Measurements from ENCODE around the gene KDM8.

The KDM8 gene

GRCh38 chr16:27211026-27211425 is 7.7 kb downstream of the KDM8 start:
- H3K27me3 ChIP-seq (ENCODE audit: control insufficient read depth in 5 of 5, insufficient read depth in 4 of 5, low read length in 5 of 5), result no peaks in the 10 kb centered on the region
- no peak overlapping the region for H3K9ac ChIP-seq (ENCODE audit: low read length in 5 of 5)
- peaks cover 0 to 42% (median 25%) of the 10 kb centered on the region in 5 donors for H3K36me3 ChIP-seq (ENCODE audit: control insufficient read depth in 5 of 5, insufficient read depth in 5 of 5, low read length in 5 of 5)
- H3K9me3 ChIP-seq (ENCODE audit: control insufficient read depth in 5 of 5, low read length in 5 of 5), result no peaks in the 10 kb centered on the region
- no peak overlapping the region for H3K4me3 ChIP-seq (ENCODE audit: low read depth in 1 of 5, low read length in 5 of 5)
- H3K27ac ChIP-seq (ENCODE audit: low read depth, low read length), result no peak overlapping the region
- H3K4me1 ChIP-seq (ENCODE audit: control insufficient read depth in 5 of 5, insufficient read depth in 5 of 5, low read length in 5 of 5), result no peaks in the 10 kb centered on the region

GRCh38 chr16:27214084-27214961 is 11.0 kb downstream of the KDM8 start:
- no peaks in the 10 kb centered on the region for H3K9me3 ChIP-seq (ENCODE audit: control insufficient read depth in 5 of 5, low read length in 5 of 5)
- H3K4me1 ChIP-seq (ENCODE audit: control insufficient read depth in 5 of 5, insufficient read depth in 5 of 5, low read length in 5 of 5), result no peaks in the 10 kb centered on the region
- peaks cover 0 to 55% (median 33%) of the 10 kb centered on the region in 5 donors for H3K36me3 ChIP-seq (ENCODE audit: control insufficient read depth in 5 of 5, insufficient read depth in 5 of 5, low read length in 5 of 5)
- no peak overlapping the region for H3K9ac ChIP-seq (ENCODE audit: low read length in 5 of 5)
- no peaks in the 10 kb centered on the region for H3K27me3 ChIP-seq (ENCODE audit: control insufficient read depth in 5 of 5, insufficient read depth in 4 of 5, low read length in 5 of 5)
- no peak overlapping the region for H3K27ac ChIP-seq (ENCODE audit: low read depth, low read length)
- H3K4me3 ChIP-seq (ENCODE audit: low read depth in 1 of 5, low read length in 5 of 5), result no peak overlapping the region

GRCh38 chr16:27215660-27216059 is 12.3 kb downstream of the KDM8 start:
- Histone ChIP-seq H3K27me3 (ENCODE audit: control insufficient read depth in 5 of 5, insufficient read depth in 4 of 5, low read length in 5 of 5) (no peaks in the 10 kb centered on the region), H3K9me3 (ENCODE audit: control insufficient read depth in 5 of 5, low read length in 5 of 5) (no peaks in the 10 kb centered on the region), H3K27ac (ENCODE audit: low read depth, low read length) (no peak overlapping the region), H3K4me3 (ENCODE audit: low read depth in 1 of 5, low read length in 5 of 5) (no peak overlapping the region), H3K36me3 (ENCODE audit: control insufficient read depth in 5 of 5, insufficient read depth in 5 of 5, low read length in 5 of 5) (peaks cover 0 to 54% (median 24%) of the 10 kb centered on the region in 5 donors), H3K4me1 (ENCODE audit: control insufficient read depth in 5 of 5, insufficient read depth in 5 of 5, low read length in 5 of 5) (no peaks in the 10 kb centered on the region), H3K9ac (ENCODE audit: low read length in 5 of 5) (no peak overlapping the region)

- Histone ChIP-seq H3K9ac (ENCODE audit: low read length in 5 of 5) (no peak overlapping the region), H3K36me3 (ENCODE audit: control insufficient read depth in 5 of 5, insufficient read depth in 5 of 5, low read length in 5 of 5) (peaks cover 0 to 53% (median 17%) of the 10 kb centered on the region in 5 donors), H3K27ac (ENCODE audit: low read depth, low read length) (no peak overlapping the region)
Observed at GRCh38 chr16:27216297-27216885, 13.1 kb downstream of the KDM8 start.

GRCh38 chr16:27217256-27217655 is 13.9 kb downstream of the KDM8 start:
- H3K36me3 ChIP-seq (ENCODE audit: control insufficient read depth in 5 of 5, insufficient read depth in 5 of 5, low read length in 5 of 5), result peaks cover 0 to 51% (median 16%) of the 10 kb centered on the region in 5 donors
- no peak overlapping the region for H3K27ac ChIP-seq (ENCODE audit: low read depth, low read length)
- H3K9ac ChIP-seq (ENCODE audit: low read length in 5 of 5), result no peak overlapping the region
- H3K4me3 ChIP-seq (ENCODE audit: low read depth in 1 of 5, low read length in 5 of 5), result no peak overlapping the region
- peaks cover 0 to 5% (median 4%) of the 10 kb centered on the region in 5 donors for H3K4me1 ChIP-seq (ENCODE audit: control insufficient read depth in 5 of 5, insufficient read depth in 5 of 5, low read length in 5 of 5)
- H3K27me3 ChIP-seq (ENCODE audit: control insufficient read depth in 5 of 5, insufficient read depth in 4 of 5, low read length in 5 of 5), result no peaks in the 10 kb centered on the region
- no peaks in the 10 kb centered on the region for H3K9me3 ChIP-seq (ENCODE audit: control insufficient read depth in 5 of 5, low read length in 5 of 5)

More at GRCh38 chr16:27216297-27216885, 13.1 kb downstream of the KDM8 start:
- Histone ChIP-seq H3K9me3 (ENCODE audit: control insufficient read depth in 5 of 5, low read length in 5 of 5) (no peaks in the 10 kb centered on the region), H3K4me1 (ENCODE audit: control insufficient read depth in 5 of 5, insufficient read depth in 5 of 5, low read length in 5 of 5) (no peaks in the 10 kb centered on the region), H3K27me3 (ENCODE audit: control insufficient read depth in 5 of 5, insufficient read depth in 4 of 5, low read length in 5 of 5) (no peaks in the 10 kb centered on the region), H3K4me3 (ENCODE audit: low read depth in 1 of 5, low read length in 5 of 5) (no peak overlapping the region)

GRCh38 chr16:27218756-27219155 is 15.4 kb downstream of the KDM8 start:
- H3K9me3 ChIP-seq (ENCODE audit: control insufficient read depth in 5 of 5, low read length in 5 of 5), result no peaks in the 10 kb centered on the region
- H3K27me3 ChIP-seq (ENCODE audit: control insufficient read depth in 5 of 5, insufficient read depth in 4 of 5, low read length in 5 of 5), result no peaks in the 10 kb centered on the region
- peaks cover 0 to 19% (median 13%) of the 10 kb centered on the region in 5 donors for H3K4me1 ChIP-seq (ENCODE audit: control insufficient read depth in 5 of 5, insufficient read depth in 5 of 5, low read length in 5 of 5)
- H3K27ac ChIP-seq (ENCODE audit: low read depth, low read length), result no peak overlapping the region
- H3K9ac ChIP-seq (ENCODE audit: low read length in 5 of 5), result no peak overlapping the region
- H3K36me3 ChIP-seq (ENCODE audit: control insufficient read depth in 5 of 5, insufficient read depth in 5 of 5, low read length in 5 of 5), result peaks cover 0 to 53% (median 16%) of the 10 kb centered on the region in 5 donors
- no peak overlapping the region for H3K4me3 ChIP-seq (ENCODE audit: low read depth in 1 of 5, low read length in 5 of 5)

GRCh38 chr16:27219161-27219560 is 15.8 kb downstream of the KDM8 start:
- no peak overlapping the region for H3K4me3 ChIP-seq (ENCODE audit: low read depth in 1 of 5, low read length in 5 of 5)
- H3K9me3 ChIP-seq (ENCODE audit: control insufficient read depth in 5 of 5, low read length in 5 of 5), result no peaks in the 10 kb centered on the region
- H3K27me3 ChIP-seq (ENCODE audit: control insufficient read depth in 5 of 5, insufficient read depth in 4 of 5, low read length in 5 of 5), result no peaks in the 10 kb centered on the region
- peaks cover 0 to 19% (median 13%) of the 10 kb centered on the region in 5 donors for H3K4me1 ChIP-seq (ENCODE audit: control insufficient read depth in 5 of 5, insufficient read depth in 5 of 5, low read length in 5 of 5)
- no peak overlapping the region for H3K9ac ChIP-seq (ENCODE audit: low read length in 5 of 5)
- peaks cover 0 to 57% (median 16%) of the 10 kb centered on the region in 5 donors for H3K36me3 ChIP-seq (ENCODE audit: control insufficient read depth in 5 of 5, insufficient read depth in 5 of 5, low read length in 5 of 5)
- H3K27ac ChIP-seq (ENCODE audit: low read depth, low read length), result no peak overlapping the region

- Histone ChIP-seq H3K4me1 (ENCODE audit: control insufficient read depth in 5 of 5, insufficient read depth in 5 of 5, low read length in 5 of 5) (peaks cover 0 to 19% (median 13%) of the 10 kb centered on the region in 5 donors), H3K9me3 (ENCODE audit: control insufficient read depth in 5 of 5, low read length in 5 of 5) (no peaks in the 10 kb centered on the region), H3K36me3 (ENCODE audit: control insufficient read depth in 5 of 5, insufficient read depth in 5 of 5, low read length in 5 of 5) (peaks cover 0 to 57% (median 26%) of the 10 kb centered on the region in 5 donors), H3K27ac (ENCODE audit: low read depth, low read length) (no peak overlapping the region), H3K9ac (ENCODE audit: low read length in 5 of 5) (no peak overlapping the region), H3K27me3 (ENCODE audit: control insufficient read depth in 5 of 5, insufficient read depth in 4 of 5, low read length in 5 of 5) (no peaks in the 10 kb centered on the region), H3K4me3 (ENCODE audit: low read depth in 1 of 5, low read length in 5 of 5) (no peak overlapping the region)
Observed at GRCh38 chr16:27220120-27220519, 16.8 kb downstream of the KDM8 start.

GRCh38 chr16:27220527-27220926 is 17.2 kb downstream of the KDM8 start:
- Histone ChIP-seq H3K27ac (ENCODE audit: low read depth, low read length) (no peak overlapping the region), H3K9ac (ENCODE audit: low read length in 5 of 5) (no peak overlapping the region), H3K4me3 (ENCODE audit: low read depth in 1 of 5, low read length in 5 of 5) (no peak overlapping the region), H3K4me1 (ENCODE audit: control insufficient read depth in 5 of 5, insufficient read depth in 5 of 5, low read length in 5 of 5) (peaks cover 0 to 19% (median 13%) of the 10 kb centered on the region in 5 donors), H3K9me3 (ENCODE audit: control insufficient read depth in 5 of 5, low read length in 5 of 5) (no peaks in the 10 kb centered on the region), H3K36me3 (ENCODE audit: control insufficient read depth in 5 of 5, insufficient read depth in 5 of 5, low read length in 5 of 5) (peaks cover 0 to 57% (median 29%) of the 10 kb centered on the region in 5 donors), H3K27me3 (ENCODE audit: control insufficient read depth in 5 of 5, insufficient read depth in 4 of 5, low read length in 5 of 5) (no peaks in the 10 kb centered on the region)

- H3K27ac ChIP-seq (ENCODE audit: low read depth, low read length), result no peak overlapping the region
- peaks cover 0 to 57% (median 28%) of the 10 kb centered on the region in 5 donors for H3K36me3 ChIP-seq (ENCODE audit: control insufficient read depth in 5 of 5, insufficient read depth in 5 of 5, low read length in 5 of 5)
- H3K9ac ChIP-seq (ENCODE audit: low read length in 5 of 5), result no peak overlapping the region
- peaks cover 0 to 19% (median 13%) of the 10 kb centered on the region in 5 donors for H3K4me1 ChIP-seq (ENCODE audit: control insufficient read depth in 5 of 5, insufficient read depth in 5 of 5, low read length in 5 of 5)
- H3K4me3 ChIP-seq (ENCODE audit: low read depth in 1 of 5, low read length in 5 of 5), result no peak overlapping the region
- no peaks in the 10 kb centered on the region for H3K27me3 ChIP-seq (ENCODE audit: control insufficient read depth in 5 of 5, insufficient read depth in 4 of 5, low read length in 5 of 5)
- no peaks in the 10 kb centered on the region for H3K9me3 ChIP-seq (ENCODE audit: control insufficient read depth in 5 of 5, low read length in 5 of 5)
Observed at GRCh38 chr16:27220991-27221390, 17.7 kb downstream of the KDM8 start.

Measured in subcutaneous abdominal adipose tissue (tissue), 5 donors.